ENCODE results near the gene STRN3. TPM values are rescaled to one million over a fixed set of nuclear protein-coding genes. Genes with fewer than 3 reads are reported as not detected.

The STRN3 gene, protein sequence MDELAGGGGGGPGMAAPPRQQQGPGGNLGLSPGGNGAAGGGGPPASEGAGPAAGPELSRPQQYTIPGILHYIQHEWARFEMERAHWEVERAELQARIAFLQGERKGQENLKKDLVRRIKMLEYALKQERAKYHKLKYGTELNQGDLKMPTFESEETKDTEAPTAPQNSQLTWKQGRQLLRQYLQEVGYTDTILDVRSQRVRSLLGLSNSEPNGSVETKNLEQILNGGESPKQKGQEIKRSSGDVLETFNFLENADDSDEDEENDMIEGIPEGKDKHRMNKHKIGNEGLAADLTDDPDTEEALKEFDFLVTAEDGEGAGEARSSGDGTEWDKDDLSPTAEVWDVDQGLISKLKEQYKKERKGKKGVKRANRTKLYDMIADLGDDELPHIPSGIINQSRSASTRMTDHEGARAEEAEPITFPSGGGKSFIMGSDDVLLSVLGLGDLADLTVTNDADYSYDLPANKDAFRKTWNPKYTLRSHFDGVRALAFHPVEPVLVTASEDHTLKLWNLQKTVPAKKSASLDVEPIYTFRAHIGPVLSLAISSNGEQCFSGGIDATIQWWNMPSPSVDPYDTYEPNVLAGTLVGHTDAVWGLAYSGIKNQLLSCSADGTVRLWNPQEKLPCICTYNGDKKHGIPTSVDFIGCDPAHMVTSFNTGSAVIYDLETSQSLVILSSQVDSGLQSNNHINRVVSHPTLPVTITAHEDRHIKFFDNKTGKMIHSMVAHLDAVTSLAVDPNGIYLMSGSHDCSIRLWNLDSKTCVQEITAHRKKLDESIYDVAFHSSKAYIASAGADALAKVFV
- total RNA-seq = 12.6 and 16.7 TPM in 2 replicates

DNA sequence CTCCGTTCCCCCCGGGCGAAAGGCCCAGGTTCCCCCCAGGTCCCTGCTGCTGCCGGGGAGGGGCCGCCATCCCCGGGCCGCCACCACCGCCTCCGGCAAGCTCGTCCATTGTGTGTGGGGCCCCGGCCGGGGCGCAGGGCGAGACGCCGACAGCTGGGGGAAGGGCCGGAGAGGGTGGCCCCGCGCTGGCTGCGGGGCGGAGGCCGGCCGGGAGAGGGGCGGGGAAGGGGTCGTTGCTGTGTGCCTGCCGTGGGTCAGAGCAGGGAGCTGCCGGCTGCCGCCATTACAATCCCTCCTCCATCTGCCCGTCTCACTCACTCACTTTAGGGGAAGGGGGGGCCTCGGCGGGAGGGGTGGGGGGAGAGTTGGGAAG lies at the start of gene STRN3:
STRN3 (minus strand) TSS at position 303 of the 373 bp plus-strand sequence; CDS start at position 109, 194 bp downstream.

DNA sequence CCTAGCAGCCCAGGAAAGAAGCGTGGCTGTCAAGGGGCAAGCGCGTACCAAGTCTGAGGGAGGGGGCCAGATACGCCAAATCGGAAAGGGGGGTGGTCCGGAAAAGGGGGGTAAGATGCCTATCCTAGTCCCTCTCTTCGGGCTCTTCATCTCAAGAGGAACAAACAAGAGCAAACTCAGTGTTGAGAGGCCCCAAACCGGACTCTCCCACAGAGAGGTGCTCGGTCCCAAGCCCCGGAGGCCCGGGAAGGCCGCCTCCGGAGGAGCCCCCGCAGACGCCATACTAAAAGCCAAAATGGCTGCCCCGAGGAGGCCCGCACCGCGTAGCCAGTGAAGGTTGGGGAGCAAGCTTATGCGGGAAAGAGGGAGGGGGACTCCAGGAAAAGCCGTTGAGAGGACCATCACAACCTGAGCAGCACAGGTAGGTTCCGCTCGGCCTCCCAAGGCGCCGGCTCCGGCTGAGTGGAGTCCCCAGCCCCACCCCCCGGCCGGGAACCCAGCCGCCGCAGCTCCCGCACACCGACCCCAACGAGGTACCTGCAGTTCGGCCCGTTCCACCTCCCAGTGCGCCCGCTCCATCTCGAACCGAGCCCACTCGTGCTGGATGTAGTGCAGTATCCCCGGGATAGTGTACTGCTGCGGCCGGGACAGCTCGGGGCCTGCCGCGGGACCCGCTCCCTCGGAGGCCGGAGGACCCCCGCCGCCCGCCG lies 657 bp downstream of the STRN3 start, which contains the start of gene AP4S1:
AP4S1 (plus strand) TSS at position 283 of the 710 bp plus-strand sequence. CDS start 40,548 bp downstream, outside the sequence.

DNA sequence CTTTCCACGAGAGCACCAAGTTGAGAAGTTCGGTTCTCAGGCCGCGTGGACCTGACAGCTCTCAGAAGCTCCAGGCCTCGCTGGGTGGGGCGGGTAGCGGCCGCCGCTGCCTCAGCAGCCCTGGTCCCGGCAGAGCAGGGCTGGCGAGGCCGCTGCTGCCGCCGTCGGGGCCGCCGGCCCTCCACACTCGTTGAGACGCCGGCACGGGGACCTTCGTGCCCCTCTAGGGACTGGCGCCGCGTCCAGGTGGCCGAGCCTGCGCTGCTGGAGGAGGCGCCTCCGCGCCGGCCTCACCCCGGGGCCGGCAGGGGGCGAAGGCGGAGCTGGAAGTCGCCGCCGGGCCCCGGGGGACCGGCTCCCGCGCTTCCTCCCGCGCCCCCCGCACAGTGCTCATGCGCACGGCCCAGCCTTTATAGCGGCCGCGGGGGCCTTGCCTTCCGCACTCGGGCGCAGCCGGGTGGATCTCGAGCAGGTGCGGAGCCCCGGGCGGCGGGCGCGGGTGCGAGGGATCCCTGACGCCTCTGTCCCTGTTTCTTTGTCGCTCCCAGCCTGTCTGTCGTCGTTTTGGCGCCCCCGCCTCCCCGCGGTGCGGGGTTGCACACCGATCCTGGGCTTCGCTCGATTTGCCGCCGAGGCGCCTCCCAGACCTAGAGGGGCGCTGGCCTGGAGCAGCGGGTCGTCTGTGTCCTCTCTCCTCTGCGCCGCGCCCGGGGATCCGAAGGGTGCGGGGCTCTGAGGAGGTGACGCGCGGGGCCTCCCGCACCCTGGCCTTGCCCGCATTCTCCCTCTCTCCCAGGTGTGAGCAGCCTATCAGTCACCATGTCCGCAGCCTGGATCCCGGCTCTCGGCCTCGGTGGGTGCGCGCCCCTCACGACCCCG lies 151.8 kb downstream of the STRN3 start, which contains the start of gene COCH:
COCH (plus strand) TSS at position 440 of the 879 bp plus-strand sequence; CDS start at position 820, 380 bp downstream.

Other genes starting within 250 kb of the STRN3 start
- gene COCH, start 151.8 kb downstream of the STRN3 start, total RNA-seq = 0.13 and 0.79 TPM in 2 replicates
- 7.2 TPM in 2 replicates for gene AP4S1, start 730 bp downstream of the STRN3 start, total RNA-seq
- gene HECTD1, start 181.4 kb upstream of the STRN3 start, total RNA-seq = 128 and 136 TPM in 2 replicates

All from mammary microvascular endothelial cell (primary cell).